Neuronal stem cell (in vitro differentiated cells): ENCODE measurements around the gene FAM83F.
A peak's percentile ranks its signal among the peaks of the same experiment; 100 is the strongest.

Experiments
- DNase-seq: peaks from one replicate; pipeline ENCODE4 v3.0.0-alpha.2; 2013; ENCODE audit warnings: low spot score
- H2AFZ ChIP-seq: one replicate; pipeline ENCODE4 v1.6.1; 2013; ENCODE audit warnings: mild to moderate bottlenecking, low read length, inconsistent platforms
- H2AK5ac ChIP-seq: 2 replicates; pipeline ENCODE4 v1.6.1; 2013; ENCODE audit warnings: low read depth, mild to moderate bottlenecking, inconsistent platforms, low read length, moderate library complexity, mixed read lengths
- H2BK120ac ChIP-seq: 2 replicates; pipeline ENCODE4 v1.6.1; 2013; ENCODE audit warnings: low read depth, mild to moderate bottlenecking, inconsistent platforms, low read length, moderate library complexity, mixed read lengths
- H2BK12ac ChIP-seq: one replicate; pipeline ENCODE4 v1.6.1; 2013; ENCODE audit warnings: low read length, inconsistent platforms
- H2BK15ac ChIP-seq: 2 replicates; pipeline ENCODE4 v1.6.1; 2013; ENCODE audit warnings: mild to moderate bottlenecking, low read length, inconsistent platforms, mixed read lengths
- H2BK5ac ChIP-seq: one replicate; pipeline ENCODE4 v1.6.1; 2013; ENCODE audit warnings: inconsistent platforms, mild to moderate bottlenecking, low read length, moderate library complexity
- H3K14ac ChIP-seq: one replicate; pipeline ENCODE4 v1.6.1; 2013; ENCODE audit warnings: low read length, inconsistent platforms
- H3K18ac ChIP-seq: 2 replicates; pipeline ENCODE4 v1.6.1; 2013; ENCODE audit warnings: low read length, inconsistent platforms
- H3K23ac ChIP-seq: 2 replicates; pipeline ENCODE4 v1.6.1; 2013; ENCODE audit warnings: low read depth, mild to moderate bottlenecking, mixed read lengths, low read length, inconsistent platforms; ENCODE audit not compliant: poor library complexity
- H3K27ac ChIP-seq: replicated peaks from 3 replicates; pipeline ENCODE4 v1.5.1; 2013; ENCODE audit warnings: low read length, inconsistent platforms
- H3K27me3 ChIP-seq, 3 experiments: 2 replicates each; pipeline ENCODE4 v1.6.1; 2013; ENCODE audit warnings: low read length in 3 of 3, mild to moderate bottlenecking in 2 of 3, inconsistent platforms in 1 of 3, low read depth in 1 of 3, mixed read lengths in 1 of 3, moderate library complexity in 1 of 3; ENCODE audit not compliant: control insufficient read depth in 3 of 3, insufficient read depth in 3 of 3
- H3K36me3 ChIP-seq, 2 donors: replicated peaks in 1 of 2; 2 replicates each; pipeline ENCODE4 v1.6.1; 2013; ENCODE audit warnings: low read length in 2 of 2; ENCODE audit not compliant: control insufficient read depth in 2 of 2, insufficient read depth in 2 of 2
- H3K4ac ChIP-seq: 2 replicates; pipeline ENCODE4 v1.6.1; 2013; ENCODE audit warnings: inconsistent platforms, mild to moderate bottlenecking, low read length, moderate library complexity
- H3K4me1 ChIP-seq, 2 donors: 1 replicate in 1 of 2; 2 replicates in 1 of 2; pipeline ENCODE4 v1.6.1; 2013; ENCODE audit warnings: low read length in 2 of 2, low read depth in 1 of 2; ENCODE audit not compliant: control insufficient read depth in 2 of 2, insufficient read depth in 1 of 2
- H3K4me2 ChIP-seq: one replicate; pipeline ENCODE4 v1.6.1; 2013; ENCODE audit warnings: mild to moderate bottlenecking, low read length, inconsistent platforms; ENCODE audit not compliant: insufficient read depth, poor library complexity, severe bottlenecking
- H3K4me3 ChIP-seq, 2 donors: 2 replicates each; pipeline ENCODE4 v1.5.1; 2013; ENCODE audit warnings: low read length in 2 of 2, mild to moderate bottlenecking in 2 of 2, inconsistent platforms in 1 of 2, moderate library complexity in 1 of 2
- H3K79me1 ChIP-seq: one replicate; pipeline ENCODE4 v1.6.1; 2013; ENCODE audit warnings: low read depth, mild to moderate bottlenecking, inconsistent platforms, low read length, moderate library complexity
- H3K9ac ChIP-seq: one replicate; pipeline ENCODE4 v1.6.1; 2013; ENCODE audit warnings: mild to moderate bottlenecking, low read depth, low read length, inconsistent platforms; ENCODE audit not compliant: poor library complexity
- H3K9me3 ChIP-seq, 2 donors: replicated peaks in 1 of 2; 2 replicates each; pipeline versions ENCODE3 to v1.6.1; 2013; ENCODE audit warnings: low read length in 2 of 2, mild to moderate bottlenecking in 2 of 2, inconsistent platforms in 1 of 2, low read depth in 1 of 2, mixed read lengths in 1 of 2, moderate library complexity in 1 of 2; ENCODE audit not compliant: control insufficient read depth in 2 of 2, insufficient read depth in 1 of 2
- H4K8ac ChIP-seq: one replicate; pipeline ENCODE4 v1.6.1; 2013; ENCODE audit warnings: low read depth, mild to moderate bottlenecking, inconsistent platforms, low read length, moderate library complexity
- H4K91ac ChIP-seq: one replicate; pipeline ENCODE4 v1.6.1; 2013; ENCODE audit warnings: low read length, low read depth, mild to moderate bottlenecking, inconsistent platforms; ENCODE audit not compliant: poor library complexity
- WGBS, 2 donors: extraction: QIAGEN DNeasy Blood & Tissue Kit; methylation state at CpG; one replicate each; pipeline ENCODE4 v1.1.7; 2013; ENCODE audit warnings: missing lambda C conversion rate in 2 of 2, mixed read lengths in 1 of 2; ENCODE audit not compliant: insufficient read length in 2 of 2, insufficient replicate concordance in 1 of 2; ENCODE audit errors: extremely low coverage in 2 of 2; 5-methylcytosine and 5-hydroxymethylcytosine counted together

The FAM83F gene

DNA sequence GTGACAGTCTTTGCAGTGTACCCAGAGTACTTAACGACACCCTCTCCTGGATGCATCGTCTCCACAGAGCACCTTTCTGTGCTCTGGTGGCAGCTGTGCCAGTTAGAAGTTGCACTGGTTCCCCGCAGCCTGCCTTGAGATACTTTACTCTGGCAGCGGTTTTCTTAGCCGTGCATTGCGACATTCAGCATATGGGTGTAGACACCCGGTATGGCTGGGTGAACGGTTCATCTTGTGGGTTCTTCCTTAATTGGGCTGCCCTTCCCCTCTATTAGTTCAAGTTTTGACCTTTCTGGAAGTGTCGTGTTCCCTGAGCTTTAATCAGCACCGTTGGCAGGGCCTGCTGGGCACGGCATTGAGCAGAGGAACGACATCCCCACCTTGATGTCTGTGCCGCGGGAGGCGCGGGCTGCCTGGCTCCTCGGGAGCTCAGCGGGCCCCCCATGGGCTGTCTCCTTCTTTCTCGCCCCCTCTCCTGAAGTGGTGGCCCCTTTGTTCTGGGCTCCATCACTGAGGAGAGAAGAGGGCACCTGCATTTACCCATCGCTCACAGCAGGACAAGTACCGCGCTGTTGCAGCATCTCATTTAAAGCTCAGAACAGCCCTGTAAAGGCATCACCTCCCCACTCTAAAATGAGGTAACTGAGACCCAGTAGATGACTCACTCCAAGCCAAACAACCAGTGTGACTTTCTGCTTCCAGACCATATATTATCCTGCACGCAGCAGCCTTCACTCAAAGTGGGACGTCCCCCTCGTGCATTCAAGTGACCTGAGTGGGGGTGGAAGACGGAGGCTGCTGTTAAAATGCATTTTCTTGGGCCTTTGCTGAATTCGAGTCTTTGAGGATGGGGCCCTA lies 13.3 kb downstream of the FAM83F start:
- H3K27me3 ChIP-seq, result peaks cover 0 to 39% (median 0%) of the 10 kb centered on the region in 3 experiments
- H3K4me1 ChIP-seq, result peaks cover 12 to 31% of the 10 kb centered on the region in 2 donors
- H3K14ac ChIP-seq, result no peak overlapping the region
- no peak overlapping the region for H2AFZ ChIP-seq
- peak overlapping the region; percentile 9 for H2BK5ac ChIP-seq
- peak overlapping the region; percentile 9 for H2AK5ac ChIP-seq
- peaks cover 0 to 2% of the 10 kb centered on the region in 2 donors for H3K9me3 ChIP-seq
- DNase-seq, result no peak
- no peaks in the 10 kb centered on the region for H3K36me3 ChIP-seq
- no peak overlapping the region for H2BK120ac ChIP-seq
- H3K27ac ChIP-seq, result no peak overlapping the region
- no peak overlapping the region for H2BK12ac ChIP-seq
- no peak overlapping the region for H3K4me2 ChIP-seq
- H3K79me1 ChIP-seq, result no peaks in the 10 kb centered on the region
- H3K23ac ChIP-seq, result no peak overlapping the region
- no peak overlapping the region for H3K9ac ChIP-seq
- H4K91ac ChIP-seq, result no peak overlapping the region
- H2BK15ac ChIP-seq, result no peak overlapping the region
- no CpG with 5 or more reads among the region's 27 CpGs for WGBS, 2 donors
- H3K4me3 ChIP-seq, result no peak overlapping the region
- H3K4ac ChIP-seq, result no peak overlapping the region
- peak overlapping the region; percentile 8 for H3K18ac ChIP-seq
- H4K8ac ChIP-seq, result no peak overlapping the region

DNA sequence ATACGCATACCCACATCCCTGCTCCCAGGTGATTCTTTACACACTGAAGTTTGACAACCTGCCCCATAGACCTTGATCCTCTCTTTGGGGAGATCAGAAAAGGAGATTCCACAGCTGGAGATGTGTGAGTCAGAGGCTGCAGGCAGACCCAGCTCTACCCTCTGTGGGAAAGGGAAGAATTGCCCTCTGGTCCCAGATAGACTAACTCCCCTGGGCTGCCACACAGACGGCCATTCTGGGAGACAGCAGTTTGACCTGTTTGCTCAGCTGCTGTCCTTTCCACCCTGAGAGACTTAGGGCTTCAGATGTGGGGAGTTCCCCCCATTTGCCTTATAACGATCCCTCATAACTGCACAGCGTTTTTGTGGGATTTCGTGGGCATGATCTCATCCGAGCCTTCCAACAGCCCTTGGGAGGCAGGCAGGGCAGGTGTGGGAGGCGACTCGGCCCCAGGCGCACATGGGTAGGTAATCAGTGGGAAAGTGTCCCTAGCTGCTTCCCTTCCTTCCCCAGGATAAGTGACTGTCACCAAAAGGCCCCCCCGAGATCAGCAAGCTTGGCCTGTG lies 14.1 kb downstream of the FAM83F start:
- H3K4me2 ChIP-seq, result no peak overlapping the region

DNA sequence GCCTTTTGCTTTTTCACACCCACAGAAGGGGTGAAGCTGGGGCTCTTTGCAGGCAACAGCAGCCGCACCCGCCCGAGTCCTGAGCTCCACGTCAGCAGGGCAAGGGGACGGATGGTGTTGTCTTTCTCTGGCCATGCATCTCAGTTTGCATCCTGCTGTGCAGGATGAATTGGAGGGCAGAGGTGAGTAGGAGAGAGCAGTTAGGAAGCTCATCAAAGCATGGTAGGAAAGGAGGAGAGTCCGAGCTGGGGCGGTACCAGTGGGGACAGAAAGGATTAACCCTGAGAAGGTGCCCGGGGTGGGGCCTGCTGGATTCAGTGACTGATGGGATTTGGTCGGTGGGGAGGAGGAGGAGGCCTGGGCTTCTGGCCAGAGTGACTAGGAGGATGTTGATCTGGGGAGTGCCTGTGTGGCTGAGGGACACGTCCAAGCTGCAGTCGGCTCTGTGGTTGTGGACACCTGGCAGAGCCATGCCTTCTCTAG lies 14.6 kb downstream of the FAM83F start:
- Histone ChIP-seq H2BK5ac (no peak overlapping the region), H4K91ac (no peak overlapping the region), H3K4me1 (peaks cover 12 to 27% of the 10 kb centered on the region in 2 donors), H3K36me3 (no peaks in the 10 kb centered on the region), H3K4me3 (no peak overlapping the region), H3K9ac (no peak overlapping the region), H3K9me3 (peaks cover 0 to 2% of the 10 kb centered on the region in 2 donors), H4K8ac (no peak overlapping the region), H3K18ac (peak overlapping the region; percentile 85), H3K4ac (no peak overlapping the region), H2BK15ac (peak overlapping the region; percentile 50), H2BK120ac (no peak overlapping the region), H3K4me2 (peak overlapping the region; percentile 13), H3K27ac (peak overlapping the region; percentile 57), H2BK12ac (no peak overlapping the region), H3K14ac (no peak overlapping the region), H2AK5ac (peak overlapping the region; percentile 52), H2AFZ (peak overlapping the region; percentile 19), H3K79me1 (no peaks in the 10 kb centered on the region), H3K27me3 (peaks cover 0 to 33% (median 0%) of the 10 kb centered on the region in 3 experiments), H3K23ac (no peak overlapping the region)
- no CpG with 5 or more reads among the region's 11 CpGs for WGBS, 2 donors
- peak; percentile 83 for DNase-seq

More for the DNA sequence above, 14.1 kb downstream of the FAM83F start:
- Histone ChIP-seq H2BK12ac (peak overlapping the region; percentile 58), H2AK5ac (peak overlapping the region; percentile 52), H2BK120ac (no peak overlapping the region), H2AFZ (peak overlapping the region; percentile 19), H3K23ac (no peak overlapping the region), H3K27me3 (peaks cover 0 to 33% (median 0%) of the 10 kb centered on the region in 3 experiments), H3K4me3 (no peak overlapping the region), H4K8ac (no peak overlapping the region), H3K9me3 (peaks cover 0 to 2% of the 10 kb centered on the region in 2 donors), H3K4ac (no peak overlapping the region), H3K14ac (no peak overlapping the region), H3K79me1 (no peaks in the 10 kb centered on the region), H3K9ac (no peak overlapping the region), H4K91ac (no peak overlapping the region), H2BK5ac (no peak overlapping the region), H2BK15ac (no peak overlapping the region), H3K4me1 (peaks cover 12 to 27% of the 10 kb centered on the region in 2 donors), H3K27ac (peak overlapping the region; percentile 57), H3K36me3 (no peaks in the 10 kb centered on the region), H3K18ac (peak overlapping the region; percentile 91)
- DNase-seq, result no peak
- no CpG with 5 or more reads among the region's 10 CpGs for WGBS, 2 donors
